ENCODE data around the gene CYP4B1. TPM values are rescaled to one million over a fixed set of nuclear protein-coding genes. Genes with fewer than 3 reads are reported as not detected.

CYP4B1 gene
- total and polyA plus RNA-seq, 10 of the 15 experiments (the other 5 are each of a cell fraction or from before 2014, with no cell fraction given) = 0.38 TPM; not detected in 9

DNA sequence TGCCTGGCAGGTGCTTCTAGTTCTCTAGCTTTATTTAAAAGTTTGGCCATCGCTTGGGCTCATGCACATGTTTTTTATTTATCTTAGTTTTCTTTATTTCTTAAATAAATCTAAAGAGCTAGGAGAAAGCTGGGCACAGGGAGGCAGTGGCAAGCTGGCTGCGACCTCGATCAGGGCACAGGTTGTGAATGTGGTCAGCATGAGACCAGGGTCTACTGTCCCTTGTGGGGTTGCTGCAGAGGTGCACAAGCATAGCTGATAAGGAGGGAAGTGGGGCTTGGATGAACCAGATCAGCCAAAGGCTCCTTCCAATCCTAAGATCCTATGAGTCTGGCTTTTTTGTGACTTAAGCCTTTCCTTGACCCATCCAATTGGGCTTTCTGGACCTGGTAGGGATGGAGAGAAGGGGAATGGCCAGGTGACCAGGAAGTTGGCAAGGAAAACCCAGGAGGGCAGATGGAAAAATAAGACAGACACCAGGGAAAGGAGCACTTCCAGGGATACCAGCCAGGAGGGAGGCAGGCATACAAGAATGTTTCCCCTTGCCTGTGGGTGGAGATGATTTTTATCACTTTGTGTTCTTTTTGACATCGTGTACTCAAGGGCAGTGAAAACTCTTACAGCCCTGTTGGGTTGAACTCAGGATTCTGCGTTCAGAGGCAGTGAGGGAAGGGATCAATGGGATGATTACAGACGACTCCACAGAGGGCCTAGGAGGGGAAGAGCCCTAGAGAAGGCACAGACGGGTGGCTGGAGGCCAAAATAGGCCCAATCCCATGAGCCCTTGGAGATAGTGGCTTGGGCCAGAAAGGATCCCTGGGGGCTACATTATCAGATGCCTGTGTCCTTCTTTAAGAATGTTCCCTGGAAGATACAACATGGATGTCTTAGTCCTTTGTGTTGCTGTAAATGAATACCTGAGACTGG is 8.5 kb downstream of the CYP4B1 start:
- no peaks in the 10 kb centered on the region for H4K20me1 ChIP-seq (ENCODE audit: control insufficient read depth, insufficient read depth)
- H3K36me3 ChIP-seq (ENCODE audit: control insufficient read depth in 2 of 2, insufficient read depth in 2 of 2, low read length in 1 of 2) = no peaks in the 10 kb centered on the region
- no peak overlapping the region for H3K4me2 ChIP-seq (ENCODE audit: control insufficient read depth, insufficient read depth)
- CTCF ChIA-PET = no interaction called here
- H3K4me3 ChIP-seq = no peak overlapping the region
- in situ Hi-C loops (cut with MboI) (no loop called here), intact Hi-C loops (cut with micrococcal nuclease; ENCODE audit: unreplicated experiment) (no loop called here)
- RAD21 ChIA-PET (ENCODE audit: unreplicated experiment) = no interaction called here
- no peaks in the 10 kb centered on the region for H3K4me1 ChIP-seq (ENCODE audit: control insufficient read depth, insufficient read depth, low read length)
- no TSS peak for BruUV-seq (replicated peaks)
- no peak overlapping the region for H2AFZ ChIP-seq (ENCODE audit: control insufficient read depth, low read depth, low read length)
- DNase-seq (ENCODE audit: low read depth, low spot score) (no peak), FAIRE-seq (no peak), ATAC-seq (no peak)
- WGBS (ENCODE audit: insufficient coverage, insufficient replicate concordance, low lambda C conversion rate, missing lambda C conversion rate) = 5% methylated on average over 7 of the region's 7 CpGs
- no peak overlapping the region for H3K9ac ChIP-seq (ENCODE audit: control insufficient read depth, insufficient read depth, low read length)
- H3K27me3 ChIP-seq (replicated peaks in 1 of 2; ENCODE audit: control insufficient read depth in 2 of 2, insufficient read depth in 2 of 2, low read length in 1 of 2) = no peaks in the 10 kb centered on the region; a peak in 1 of 4 replicates
- SMC1A ChIA-PET (ENCODE audit: uncharacterized antibody, unreplicated experiment) = no interaction called here
- no peaks in the 10 kb centered on the region for H3K79me2 ChIP-seq (ENCODE audit: control insufficient read depth, insufficient read depth, low read length)
- POLR2A ChIA-PET = no interaction called here
- H3K27ac ChIP-seq (ENCODE audit: control insufficient read depth, insufficient read depth) = no peak overlapping the region
- TF ChIP-seq POLR2AphosphoS5 (IDR thresholded peaks at IDR 0.05; ENCODE audit: low read length) = no peak
- no peak for TF ChIP-seq RFX5 (IDR thresholded peaks at IDR 0.05; ENCODE audit: low read depth, low read length)
- TF ChIP-seq MYC (IDR thresholded peaks at IDR 0.05; ENCODE audit: insufficient read depth, insufficient read length, insufficient replicate concordance, low read length, severe bottlenecking) = no peak
- TF ChIP-seq, protein P1, sequence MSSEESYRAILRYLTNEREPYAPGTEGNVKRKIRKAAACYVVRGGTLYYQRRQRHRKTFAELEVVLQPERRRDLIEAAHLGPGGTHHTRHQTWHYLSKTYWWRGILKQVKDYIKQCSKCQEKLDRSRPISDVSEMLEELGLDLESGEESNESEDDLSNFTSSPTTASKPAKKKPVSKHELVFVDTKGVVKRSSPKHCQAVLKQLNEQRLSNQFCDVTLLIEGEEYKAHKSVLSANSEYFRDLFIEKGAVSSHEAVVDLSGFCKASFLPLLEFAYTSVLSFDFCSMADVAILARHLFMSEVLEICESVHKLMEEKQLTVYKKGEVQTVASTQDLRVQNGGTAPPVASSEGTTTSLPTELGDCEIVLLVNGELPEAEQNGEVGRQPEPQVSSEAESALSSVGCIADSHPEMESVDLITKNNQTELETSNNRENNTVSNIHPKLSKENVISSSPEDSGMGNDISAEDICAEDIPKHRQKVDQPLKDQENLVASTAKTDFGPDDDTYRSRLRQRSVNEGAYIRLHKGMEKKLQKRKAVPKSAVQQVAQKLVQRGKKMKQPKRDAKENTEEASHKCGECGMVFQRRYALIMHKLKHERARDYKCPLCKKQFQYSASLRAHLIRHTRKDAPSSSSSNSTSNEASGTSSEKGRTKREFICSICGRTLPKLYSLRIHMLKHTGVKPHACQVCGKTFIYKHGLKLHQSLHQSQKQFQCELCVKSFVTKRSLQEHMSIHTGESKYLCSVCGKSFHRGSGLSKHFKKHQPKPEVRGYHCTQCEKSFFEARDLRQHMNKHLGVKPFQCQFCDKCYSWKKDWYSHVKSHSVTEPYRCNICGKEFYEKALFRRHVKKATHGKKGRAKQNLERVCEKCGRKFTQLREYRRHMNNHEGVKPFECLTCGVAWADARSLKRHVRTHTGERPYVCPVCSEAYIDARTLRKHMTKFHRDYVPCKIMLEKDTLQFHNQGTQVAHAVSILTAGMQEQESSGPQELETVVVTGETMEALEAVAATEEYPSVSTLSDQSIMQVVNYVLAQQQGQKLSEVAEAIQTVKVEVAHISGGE (CRISPR knock-in tag; IDR thresholded peaks at IDR 0.05) = no peak
- TF ChIP-seq, protein P2, sequence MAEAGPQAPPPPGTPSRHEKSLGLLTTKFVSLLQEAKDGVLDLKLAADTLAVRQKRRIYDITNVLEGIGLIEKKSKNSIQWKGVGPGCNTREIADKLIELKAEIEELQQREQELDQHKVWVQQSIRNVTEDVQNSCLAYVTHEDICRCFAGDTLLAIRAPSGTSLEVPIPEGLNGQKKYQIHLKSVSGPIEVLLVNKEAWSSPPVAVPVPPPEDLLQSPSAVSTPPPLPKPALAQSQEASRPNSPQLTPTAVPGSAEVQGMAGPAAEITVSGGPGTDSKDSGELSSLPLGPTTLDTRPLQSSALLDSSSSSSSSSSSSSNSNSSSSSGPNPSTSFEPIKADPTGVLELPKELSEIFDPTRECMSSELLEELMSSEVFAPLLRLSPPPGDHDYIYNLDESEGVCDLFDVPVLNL (IDR thresholded peaks at IDR 0.05; ENCODE audit: low read depth, low read length) = no peak
- TF ChIP-seq BHLHE40 (IDR thresholded peaks at IDR 0.05; ENCODE audit: borderline replicate concordance in 1 of 2, low read depth in 2 of 2, low read length in 1 of 2) = no peak
- no peak for TF ChIP-seq LARP7 (IDR thresholded peaks at IDR 0.05)
- TF ChIP-seq, protein P3, sequence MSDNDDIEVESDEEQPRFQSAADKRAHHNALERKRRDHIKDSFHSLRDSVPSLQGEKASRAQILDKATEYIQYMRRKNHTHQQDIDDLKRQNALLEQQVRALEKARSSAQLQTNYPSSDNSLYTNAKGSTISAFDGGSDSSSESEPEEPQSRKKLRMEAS (IDR thresholded peaks at IDR 0.05; ENCODE audit: low read depth, low read length) = no peak
- no peak for TF ChIP-seq NFYB (IDR thresholded peaks at IDR 0.05; ENCODE audit: insufficient read depth, low read depth, low read length)
- TF ChIP-seq ZNF24 (IDR thresholded peaks at IDR 0.05) = no peak
- no peak for TF ChIP-seq SRF (IDR thresholded peaks at IDR 0.05; ENCODE audit: low read depth in 2 of 2, low read length in 2 of 2)
- TF ChIP-seq, protein P4, sequence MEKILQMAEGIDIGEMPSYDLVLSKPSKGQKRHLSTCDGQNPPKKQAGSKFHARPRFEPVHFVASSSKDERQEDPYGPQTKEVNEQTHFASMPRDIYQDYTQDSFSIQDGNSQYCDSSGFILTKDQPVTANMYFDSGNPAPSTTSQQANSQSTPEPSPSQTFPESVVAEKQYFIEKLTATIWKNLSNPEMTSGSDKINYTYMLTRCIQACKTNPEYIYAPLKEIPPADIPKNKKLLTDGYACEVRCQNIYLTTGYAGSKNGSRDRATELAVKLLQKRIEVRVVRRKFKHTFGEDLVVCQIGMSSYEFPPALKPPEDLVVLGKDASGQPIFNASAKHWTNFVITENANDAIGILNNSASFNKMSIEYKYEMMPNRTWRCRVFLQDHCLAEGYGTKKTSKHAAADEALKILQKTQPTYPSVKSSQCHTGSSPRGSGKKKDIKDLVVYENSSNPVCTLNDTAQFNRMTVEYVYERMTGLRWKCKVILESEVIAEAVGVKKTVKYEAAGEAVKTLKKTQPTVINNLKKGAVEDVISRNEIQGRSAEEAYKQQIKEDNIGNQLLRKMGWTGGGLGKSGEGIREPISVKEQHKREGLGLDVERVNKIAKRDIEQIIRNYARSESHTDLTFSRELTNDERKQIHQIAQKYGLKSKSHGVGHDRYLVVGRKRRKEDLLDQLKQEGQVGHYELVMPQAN (conservative IDR thresholded peaks at IDR 0.05) = no peak
- TF ChIP-seq SREBF1 (IDR thresholded peaks at IDR 0.05; ENCODE audit: low read length) = no peak
- no peaks in the 10 kb centered on the region; the same call in 2 of the 3 replicates for H3K9me3 ChIP-seq (replicated peaks; ENCODE audit: control insufficient read depth, insufficient read depth, low read length)

All from GM12878 (cell line).